Stimulated activated naive B cell treated with anti-CD40 and anti-IgM and Interleukin-4, amounts not matched to agents 10 μg/mL and 1 μg/mL and 100 μg/mL, for 72 hours (primary cell): ENCODE results near the gene SEPTIN6.
A peak's percentile ranks its signal among the peaks of the same experiment; 100 is the strongest.

Source experiments
- ATAC-seq, 2 donors: fragments of 150-1000 bp; cut with Tn5 transposase; replicated peaks; 2 replicates each; pipeline ENCODE4 v1.10.0; 2021; ENCODE audit warnings: moderate library complexity in 1 of 2
- DNase-seq: peaks from one replicate; pipeline ENCODE4 v3.0.0; 2021
- H3K27ac Mint-ChIP-seq: one replicate; pipeline ENCODE4 v1.8.0; 2022; ENCODE audit warnings: mild to moderate bottlenecking, mixed read lengths
- H3K27me3 Mint-ChIP-seq, 2 donors: one replicate each; pipeline ENCODE4 v1.8.0; 2022; ENCODE audit warnings: mixed read lengths in 2 of 2
- H3K36me3 Mint-ChIP-seq, 2 donors: one replicate each; pipeline ENCODE4 v1.8.0; 2022; ENCODE audit warnings: mixed read lengths in 2 of 2, mild to moderate bottlenecking in 1 of 2
- H3K4me1 Mint-ChIP-seq, 2 donors: one replicate each; pipeline ENCODE4 v1.8.0; 2022; ENCODE audit warnings: mixed read lengths in 2 of 2, mild to moderate bottlenecking in 1 of 2
- H3K4me3 Mint-ChIP-seq, 2 donors: one replicate each; pipeline ENCODE4 v1.8.0; 2022; ENCODE audit warnings: mild to moderate bottlenecking in 2 of 2, mixed read lengths in 2 of 2, moderate library complexity in 1 of 2
- H3K9me3 Mint-ChIP-seq, 2 donors: one replicate each; pipeline ENCODE4 v1.8.0; 2022; ENCODE audit warnings: mixed read lengths in 2 of 2, mild to moderate bottlenecking in 1 of 2

SEPTIN6 gene

DNA sequence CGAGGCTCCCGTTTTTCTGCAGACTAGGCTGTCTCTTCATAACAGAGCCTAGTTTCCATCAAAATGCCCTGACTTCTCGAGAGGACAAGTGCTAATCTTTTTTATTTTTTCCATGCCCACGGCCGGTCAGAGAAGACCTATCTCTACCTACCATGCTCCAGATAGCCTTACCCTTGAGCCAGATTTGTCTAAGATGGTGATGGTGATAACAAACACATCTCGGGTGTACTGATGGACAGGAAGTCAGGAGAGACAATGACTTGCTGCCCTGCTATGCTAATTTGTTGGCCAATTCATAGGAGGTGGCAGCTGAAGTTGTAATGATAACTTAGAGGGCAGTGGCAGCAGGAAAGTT is 44.6 kb downstream of the SEPTIN6 start:
- Mint-ChIP-seq H3K27ac (peak overlapping the region; percentile 95), H3K4me3 (peak overlapping the region in 1 of 2 donors; percentile 13), H3K9me3 (no peaks in the 10 kb centered on the region), H3K27me3 (no peaks in the 10 kb centered on the region), H3K36me3 (peaks cover 21 to 57% of the 10 kb centered on the region in 2 donors), H3K4me1 (peaks cover 17 to 25% of the 10 kb centered on the region in 2 donors)
- DNase-seq (no peak), ATAC-seq (peak in 1 of 2 donors; percentile 3)

DNA sequence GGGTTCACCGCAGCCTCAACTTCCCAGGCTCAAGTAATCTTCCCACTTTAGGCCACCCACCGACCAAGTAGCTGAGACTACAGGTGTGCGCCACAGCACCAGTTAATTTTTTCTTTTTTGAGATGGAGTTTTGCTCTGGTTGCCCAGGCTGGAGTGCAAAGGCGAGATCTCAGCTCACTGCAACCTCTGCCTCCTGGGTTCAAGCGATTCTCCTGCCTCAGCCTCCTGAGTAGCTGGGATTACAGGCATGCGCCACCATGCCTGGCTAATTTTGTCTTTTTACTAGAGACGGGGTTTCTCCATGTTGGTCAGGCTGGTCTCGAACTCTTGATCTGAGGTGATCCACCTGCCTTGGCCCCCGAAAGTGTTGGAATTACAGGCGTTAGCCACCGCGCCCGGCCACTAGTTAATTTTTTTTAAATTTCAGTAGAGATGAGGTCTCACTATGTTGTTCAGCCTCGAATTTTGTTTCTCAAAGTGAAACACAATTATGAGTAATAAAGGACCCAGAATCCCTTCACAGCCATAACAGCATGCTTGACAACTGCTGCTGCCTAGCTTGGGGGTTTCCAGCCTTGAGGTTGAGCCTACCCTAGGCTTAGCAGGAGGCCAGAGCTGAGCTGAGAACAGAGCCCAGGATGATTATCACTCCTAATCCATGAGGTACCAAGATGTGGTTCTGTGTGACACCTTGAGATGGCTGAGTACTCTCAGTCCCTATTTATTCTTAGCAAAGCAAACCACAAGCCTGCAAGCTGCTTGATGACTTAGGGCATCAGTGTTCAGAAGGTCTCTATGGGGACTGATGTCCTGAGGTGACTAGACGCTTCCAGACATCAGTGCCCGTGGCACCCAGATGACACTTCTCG is 45.2 kb downstream of the SEPTIN6 start:
- peak; percentile 98 to 99 for ATAC-seq

DNA sequence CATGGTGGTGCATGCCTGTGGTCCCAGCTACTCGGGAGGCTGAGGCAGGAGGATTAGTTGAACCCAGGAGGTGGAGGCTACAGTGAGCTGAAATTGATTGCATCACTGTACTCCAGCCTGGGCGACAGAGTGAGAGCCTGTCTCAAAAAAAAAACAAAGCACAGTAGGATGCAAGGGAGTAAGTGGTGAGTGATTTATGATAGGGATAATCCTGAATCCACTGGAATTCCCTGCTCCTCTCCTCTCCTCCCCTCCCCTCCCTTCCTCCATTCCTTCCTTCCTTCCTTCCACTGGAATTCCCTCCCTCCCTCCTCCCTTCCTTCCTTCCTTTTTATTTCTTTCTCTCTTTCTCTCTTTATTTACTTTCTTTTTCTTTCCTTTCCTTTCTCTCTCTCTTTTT is 45.9 kb downstream of the SEPTIN6 start:
- Mint-ChIP-seq H3K9me3 (no peaks in the 10 kb centered on the region), H3K4me1 (peaks cover 22 to 25% of the 10 kb centered on the region in 2 donors), H3K27ac (peak overlapping the region; percentile 95), H3K36me3 (peaks cover 25 to 54% of the 10 kb centered on the region in 2 donors), H3K27me3 (no peaks in the 10 kb centered on the region), H3K4me3 (peak overlapping the region; percentile 28 to 39)
- no peak for ATAC-seq
- DNase-seq, result no peak

More for the DNA sequence above, 45.2 kb downstream of the SEPTIN6 start:
- peak overlapping the region; percentile 95 for H3K27ac Mint-ChIP-seq
- no peaks in the 10 kb centered on the region for H3K27me3 Mint-ChIP-seq
- H3K4me3 Mint-ChIP-seq, result peak overlapping the region; percentile 28 to 62
- no peaks in the 10 kb centered on the region for H3K9me3 Mint-ChIP-seq
- DNase-seq, result peak; percentile 81
- H3K36me3 Mint-ChIP-seq, result peaks cover 23 to 58% of the 10 kb centered on the region in 2 donors
- H3K4me1 Mint-ChIP-seq, result peaks cover 19 to 25% of the 10 kb centered on the region in 2 donors

DNA sequence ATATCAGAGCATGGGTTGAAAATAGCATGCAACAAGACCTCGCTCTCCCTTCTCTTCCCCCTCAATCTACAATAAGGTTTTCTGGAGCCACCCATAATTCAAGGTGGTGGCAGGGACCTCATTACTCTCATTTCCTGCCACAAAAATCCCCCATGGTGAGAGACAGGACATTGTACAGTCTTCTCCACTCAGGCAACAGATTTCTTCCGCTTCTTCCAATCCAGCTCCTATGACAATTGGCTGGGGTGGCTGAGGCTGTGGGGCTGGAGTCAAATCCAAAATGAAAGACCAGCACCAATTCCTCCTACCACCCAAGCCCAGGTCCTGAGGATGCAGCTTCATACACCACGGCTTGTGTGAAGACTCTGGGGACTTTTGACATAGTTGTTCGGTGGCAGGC is 46.5 kb downstream of the SEPTIN6 start:
- no peak for DNase-seq
- Mint-ChIP-seq H3K27ac (peak overlapping the region; percentile 88), H3K36me3 (peaks cover 23 to 56% of the 10 kb centered on the region in 2 donors), H3K4me3 (peak overlapping the region in 1 of 2 donors; percentile 2), H3K9me3 (no peaks in the 10 kb centered on the region), H3K27me3 (no peaks in the 10 kb centered on the region), H3K4me1 (peaks cover 24 to 25% of the 10 kb centered on the region in 2 donors)
- no peak for ATAC-seq

DNA sequence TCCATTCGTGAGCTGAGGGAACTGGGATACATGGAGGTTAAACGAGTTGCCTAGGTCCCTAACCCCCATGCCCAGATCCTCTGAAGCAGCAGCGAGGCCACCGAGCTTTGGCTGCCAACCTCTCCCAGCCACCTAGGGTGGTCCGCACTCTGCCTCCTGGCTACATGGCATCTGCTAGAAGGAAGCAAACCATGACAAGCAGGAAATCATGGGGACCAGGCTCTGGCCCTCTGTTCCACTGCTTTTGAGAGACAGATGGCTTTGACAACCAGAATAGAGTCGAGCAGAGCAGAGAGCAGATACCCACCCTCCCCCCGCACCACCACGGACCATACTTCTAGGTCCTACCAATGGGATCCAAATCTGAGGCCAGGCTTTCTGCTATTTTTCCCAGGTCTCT is 49.3 kb downstream of the SEPTIN6 start:
- H3K27ac Mint-ChIP-seq, result no peak overlapping the region
- peaks cover 41 to 47% of the 10 kb centered on the region in 2 donors for H3K4me1 Mint-ChIP-seq
- H3K9me3 Mint-ChIP-seq, result no peaks in the 10 kb centered on the region
- no peak overlapping the region for H3K4me3 Mint-ChIP-seq
- no peaks in the 10 kb centered on the region for H3K27me3 Mint-ChIP-seq
- no peak for DNase-seq
- no peak for ATAC-seq
- peaks cover 26 to 60% of the 10 kb centered on the region in 2 donors for H3K36me3 Mint-ChIP-seq
